ENCODE measurements around the gene CHD6.

The CHD6 gene

GRCh38 chr20:41457173-41457857 is 160.9 kb downstream of the CHD6 start:
- TF ChIP-seq, protein P1, sequence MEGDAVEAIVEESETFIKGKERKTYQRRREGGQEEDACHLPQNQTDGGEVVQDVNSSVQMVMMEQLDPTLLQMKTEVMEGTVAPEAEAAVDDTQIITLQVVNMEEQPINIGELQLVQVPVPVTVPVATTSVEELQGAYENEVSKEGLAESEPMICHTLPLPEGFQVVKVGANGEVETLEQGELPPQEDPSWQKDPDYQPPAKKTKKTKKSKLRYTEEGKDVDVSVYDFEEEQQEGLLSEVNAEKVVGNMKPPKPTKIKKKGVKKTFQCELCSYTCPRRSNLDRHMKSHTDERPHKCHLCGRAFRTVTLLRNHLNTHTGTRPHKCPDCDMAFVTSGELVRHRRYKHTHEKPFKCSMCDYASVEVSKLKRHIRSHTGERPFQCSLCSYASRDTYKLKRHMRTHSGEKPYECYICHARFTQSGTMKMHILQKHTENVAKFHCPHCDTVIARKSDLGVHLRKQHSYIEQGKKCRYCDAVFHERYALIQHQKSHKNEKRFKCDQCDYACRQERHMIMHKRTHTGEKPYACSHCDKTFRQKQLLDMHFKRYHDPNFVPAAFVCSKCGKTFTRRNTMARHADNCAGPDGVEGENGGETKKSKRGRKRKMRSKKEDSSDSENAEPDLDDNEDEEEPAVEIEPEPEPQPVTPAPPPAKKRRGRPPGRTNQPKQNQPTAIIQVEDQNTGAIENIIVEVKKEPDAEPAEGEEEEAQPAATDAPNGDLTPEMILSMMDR (IDR thresholded peaks at IDR 0.05; ENCODE audit: low read depth, low read length), result no peak
- no peak for DNase-seq (ENCODE audit: low read depth in 2 of 2)
- no peak overlapping the region for H3K4me3 ChIP-seq (replicated peaks in 1 of 2; ENCODE audit: low read depth in 2 of 2, low read length in 2 of 2)

DNA sequence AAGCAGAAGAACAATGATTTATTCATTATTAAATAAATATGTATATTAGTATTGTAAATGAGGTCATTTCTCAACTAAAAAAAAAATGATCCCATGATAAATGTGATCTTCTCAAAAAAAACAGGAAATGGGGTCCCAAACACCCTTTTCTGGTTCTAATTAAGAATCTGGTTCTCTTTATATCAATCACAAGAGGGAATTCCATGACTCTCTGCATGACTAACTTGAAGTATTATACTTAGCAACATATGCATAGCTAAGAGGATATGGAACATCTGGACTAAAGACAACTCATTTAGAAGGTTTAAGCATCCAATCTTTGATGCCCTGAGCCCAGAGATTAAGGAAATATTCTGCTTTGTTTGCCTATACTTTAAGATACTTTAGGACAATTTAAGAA is 161.8 kb downstream of the CHD6 start:
- TF ChIP-seq, protein P1 (IDR thresholded peaks at IDR 0.05; ENCODE audit: low read depth, low read length), result no peak
- DNase-seq (ENCODE audit: low read depth in 2 of 2), result peak in 1 of 2 donors; percentile 25
- no peak overlapping the region for H3K4me3 ChIP-seq (replicated peaks in 1 of 2; ENCODE audit: low read depth in 2 of 2, low read length in 2 of 2)

GRCh38 chr20:41454250-41454649 is 163.9 kb downstream of the CHD6 start:
- DNase-seq (ENCODE audit: low read depth in 2 of 2), result no peak
- no peak overlapping the region for H3K4me3 ChIP-seq (replicated peaks in 1 of 2; ENCODE audit: low read depth in 2 of 2, low read length in 2 of 2)

DNA sequence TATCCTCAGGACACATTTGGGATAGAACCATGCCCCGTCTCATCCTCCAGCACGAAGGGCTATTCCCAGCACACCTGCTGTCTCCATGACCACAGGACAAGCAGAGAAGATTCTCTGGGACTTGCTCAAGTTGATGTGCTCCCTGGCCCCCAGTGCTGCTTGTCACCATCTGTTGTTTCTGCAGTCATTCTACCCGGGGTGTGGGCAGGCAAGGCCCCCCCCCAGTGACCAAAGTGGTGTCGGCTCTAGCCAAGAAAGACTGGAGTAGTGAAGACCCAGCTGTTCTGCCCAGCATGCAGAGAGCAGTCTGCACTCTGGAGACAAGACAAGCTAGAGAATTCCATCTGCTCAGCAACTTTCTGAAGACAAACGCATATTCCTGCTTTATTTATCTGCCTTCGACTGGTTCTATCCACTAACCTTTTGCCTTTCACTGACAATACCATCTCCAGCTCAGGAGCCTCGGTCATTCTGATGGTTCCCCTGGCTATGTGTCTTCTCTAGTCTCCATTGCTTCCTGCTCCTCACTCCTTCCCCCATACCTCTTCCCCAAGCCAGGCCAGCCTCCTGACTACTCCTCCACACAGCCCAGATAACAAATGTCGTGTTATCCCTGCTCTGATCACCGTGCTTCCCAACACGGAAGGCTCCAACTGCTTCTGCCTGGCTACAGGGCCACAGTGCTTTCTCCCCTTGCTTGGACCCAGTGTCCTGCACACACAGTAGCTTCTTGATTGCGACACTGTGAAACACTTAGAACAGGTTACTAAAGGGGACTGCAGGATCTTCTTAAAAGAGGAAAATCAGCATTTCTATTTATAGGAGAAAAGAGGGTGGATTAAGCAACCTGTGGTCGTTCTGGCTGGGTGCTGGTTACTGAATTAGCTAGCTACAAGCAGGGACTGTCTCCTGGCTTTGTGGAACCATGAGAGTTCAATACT is 164.9 kb downstream of the CHD6 start:
- no peak for DNase-seq (ENCODE audit: low read depth in 2 of 2)
- H3K4me3 ChIP-seq (replicated peaks in 1 of 2; ENCODE audit: low read depth in 2 of 2, low read length in 2 of 2), result no peak overlapping the region
- TF ChIP-seq, protein P1 (IDR thresholded peaks at IDR 0.05; ENCODE audit: low read depth, low read length), result no peak

More at GRCh38 chr20:41454250-41454649, 163.9 kb downstream of the CHD6 start:
- TF ChIP-seq, protein P1 (IDR thresholded peaks at IDR 0.05; ENCODE audit: low read depth, low read length), result no peak

GRCh38 chr20:41452226-41452625 is 166.0 kb downstream of the CHD6 start:
- DNase-seq (ENCODE audit: low read depth in 2 of 2), result no peak

DNA sequence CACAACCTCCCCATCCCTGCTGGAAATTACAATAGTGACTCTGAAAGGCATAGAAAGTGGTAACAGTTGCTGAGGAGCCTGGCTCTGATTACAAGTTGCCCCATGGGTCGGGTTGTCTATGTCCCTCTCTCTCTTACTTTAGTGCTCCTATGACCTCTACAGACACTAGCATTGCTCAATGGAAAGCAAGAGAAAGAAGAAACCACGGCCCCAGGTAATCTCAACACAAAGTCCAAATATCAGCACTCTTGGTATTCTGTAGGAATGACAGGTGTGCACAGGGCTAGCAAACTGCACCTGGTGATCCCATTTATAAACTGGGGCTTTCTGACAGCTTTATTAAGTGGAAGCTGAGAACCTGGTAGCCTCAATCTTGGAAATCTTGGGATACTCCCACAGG is 171.2 kb downstream of the CHD6 start:
- DNase-seq (ENCODE audit: low read depth in 2 of 2), result no peak
- no peak overlapping the region for H3K4me3 ChIP-seq (replicated peaks in 1 of 2; ENCODE audit: low read depth in 2 of 2, low read length in 2 of 2)
- TF ChIP-seq, protein P1 (IDR thresholded peaks at IDR 0.05; ENCODE audit: low read depth, low read length), result no peak

More at GRCh38 chr20:41452226-41452625, 166.0 kb downstream of the CHD6 start:
- no peak overlapping the region for H3K4me3 ChIP-seq (replicated peaks in 1 of 2; ENCODE audit: low read depth in 2 of 2, low read length in 2 of 2)
- TF ChIP-seq, protein P1 (IDR thresholded peaks at IDR 0.05; ENCODE audit: low read depth, low read length), result no peak
